22Rv1 (cell line): Measurements from ENCODE around the gene MED12L.

ENCODE experiments used
- CTCF ChIP-seq: fragments of 450-650 bp; IDR thresholded peaks from 2 replicates; pipeline ENCODE4 v1.5.1; 2017; ENCODE audit warnings: mild to moderate bottlenecking
- ZFX ChIP-seq: fragments of 450-650 bp; IDR thresholded peaks from 2 replicates; pipeline ENCODE4 v1.6.1; 2017; ENCODE audit warnings: antibody characterized with exemption, borderline replicate concordance

GRCh38 chr3:151119188-151119587 is 33.7 kb downstream of the MED12L start:
- no peak for TF ChIP-seq CTCF
- no peak for TF ChIP-seq ZFX
